ENCODE results near the gene SFXN2.

GRCh38 chr10:102665904-102666509, 48.4 kb upstream of the SFXN2 start:
- no peak for TF ChIP-seq GATA2 (IDR thresholded peaks at IDR 0.05; ENCODE audit: low read depth, low read length)
- no peak for TF ChIP-seq GATA3 (IDR thresholded peaks at IDR 0.05; ENCODE audit: low read depth, low read length)

All from SH-SY5Y (cell line).